HCT116 (cell line): Measurements from ENCODE around the gene CRY1. TPM values are rescaled to one million over a fixed set of nuclear protein-coding genes. Genes with fewer than 3 reads are reported as not detected.

Experiments
- ATAC-seq: fragments of 200-7000 bp; cut with Tn5 transposase; 2 replicates; pipeline ENCODE4 v1.9.1; 2020; ENCODE audit warnings: mild to moderate bottlenecking, moderate library complexity
- BruUV-seq: library from RNA; stranded (reverse); fragments of 400-500 nt; replicated peaks from 2 replicates; lab custom pipeline; 2021; lab: Mats Ljungman, UMichigan
- CTCF ChIA-PET: fragments of 300-600 bp; sonication (Branson Sonifier 250); formaldehyde crosslinking; loops from one replicate; lab custom pipeline; 2021; ENCODE audit warnings: antibody characterized with exemption; lab: Charles Lee
- POLR2A ChIA-PET: fragments of 300-600, 350-600 bp; sonication (Branson Sonifier 250); formaldehyde crosslinking; loops from one replicate; lab custom pipeline; 2021; ENCODE audit warnings: antibody characterized with exemption; lab: Charles Lee
- RAD21 ChIA-PET, 2 experiments: fragments of 300-600 bp; sonication (Branson Sonifier 250); formaldehyde crosslinking; loops; one replicate each; lab custom pipeline; 2023; ENCODE audit warnings: low total read pairs in 2 of 2; ENCODE audit not compliant: uncharacterized antibody in 2 of 2, unreplicated experiment in 2 of 2, low non-redundant PET in 1 of 2; lab: Charles Lee
- DNase-seq: peaks from one replicate; pipeline ENCODE4 v3.0.0-alpha.2; 2010; ENCODE audit warnings: low read depth, low spot score
- H2AFZ ChIP-seq: fragments of 200-600 bp; shearing (Covaris generic), sonication (generic); 2 replicates; pipeline ENCODE4 v1.6.1; 2017; ENCODE audit warnings: low read depth, mixed run types, mixed read lengths, antibody characterized with exemption, low read length; ENCODE audit not compliant: poor library complexity, severe bottlenecking
- H3K27ac ChIP-seq: 2 replicates; pipeline ENCODE4 v1.5.1; 2012; ENCODE audit warnings: low read depth, low read length
- H3K27me3 ChIP-seq: fragments of 200-600 bp; sonication (generic); 2 replicates; pipeline ENCODE4 v1.6.1; 2016; ENCODE audit warnings: mixed run types, low read length, mixed read lengths; ENCODE audit not compliant: insufficient read depth
- H3K36me3 ChIP-seq, 2 experiments: fragments of 200-500 bp in 1 of 2; fragments of 200-600 bp in 1 of 2; sonication (Bioruptor generic) in 1 of 2; sonication (generic) in 1 of 2; 2 replicates each; pipeline versions ENCODE4 v1.5.1 to v1.6.1; 2014 to 2016; ENCODE audit warnings: low read length in 2 of 2, inconsistent platforms in 1 of 2, mixed read lengths in 1 of 2, mixed run types in 1 of 2; ENCODE audit not compliant: insufficient read depth in 2 of 2, control insufficient read depth in 1 of 2
- H3K4me1 ChIP-seq, 2 experiments: fragments of 200-600 bp in 1 of 2; sonication (generic) in 1 of 2; 2 replicates each; pipeline versions ENCODE4 v1.5.1 to v1.6.1; 2012 to 2017; ENCODE audit warnings: low read length in 2 of 2, inconsistent platforms in 1 of 2, mild to moderate bottlenecking in 1 of 2, mixed read lengths in 1 of 2, mixed run types in 1 of 2, moderate library complexity in 1 of 2; ENCODE audit not compliant: insufficient read depth in 2 of 2, control insufficient read depth in 1 of 2
- H3K4me2 ChIP-seq: fragments of 200-600 bp; sonication (generic); 2 replicates; pipeline ENCODE4 v1.6.1; 2017; ENCODE audit warnings: mixed run types, low read length, mixed read lengths
- H3K4me3 ChIP-seq, 2 experiments: fragments of 200-600 bp in 1 of 2; sonication (generic) in 1 of 2; replicated peaks in 1 of 2; 2 replicates each; pipeline ENCODE4 v1.5.1; 2011 to 2016; ENCODE audit warnings: low read length in 2 of 2, control low read depth in 1 of 2, low read depth in 1 of 2, mild to moderate bottlenecking in 1 of 2, mixed read lengths in 1 of 2, mixed run types in 1 of 2
- H3K79me2 ChIP-seq: fragments of 200-600 bp; sonication (generic); 2 replicates; pipeline ENCODE4 v1.6.1; 2017; ENCODE audit warnings: mild to moderate bottlenecking, mixed run types, low read length, moderate library complexity, mixed read lengths; ENCODE audit not compliant: insufficient read depth
- H3K9ac ChIP-seq: fragments of 200-600 bp; sonication (generic); 2 replicates; pipeline ENCODE4 v1.6.1; 2016; ENCODE audit warnings: low read length, mixed read lengths
- H3K9me2 ChIP-seq: fragments of 200-600 bp; sonication (generic), shearing (Covaris generic); 2 replicates; pipeline ENCODE4 v1.6.1; 2017; ENCODE audit warnings: mixed run types, mild to moderate bottlenecking, moderate library complexity; ENCODE audit not compliant: insufficient read depth
- H3K9me3 ChIP-seq, 2 experiments: fragments of 200-500 bp in 1 of 2; fragments of 200-600 bp in 1 of 2; sonication (Bioruptor generic) in 1 of 2; sonication (generic) in 1 of 2; 2 replicates each; pipeline ENCODE4 v1.6.1; 2014 to 2017; ENCODE audit warnings: low read length in 2 of 2, mixed read lengths in 2 of 2, inconsistent platforms in 1 of 2, low read depth in 1 of 2, mild to moderate bottlenecking in 1 of 2, mixed run types in 1 of 2, moderate library complexity in 1 of 2; ENCODE audit not compliant: control insufficient read depth in 1 of 2, insufficient read depth in 1 of 2
- H4K20me1 ChIP-seq: fragments of 200-600 bp; sonication (generic), shearing (Covaris generic); 2 replicates; pipeline ENCODE4 v1.6.1; 2017; ENCODE audit warnings: mixed run types, mild to moderate bottlenecking, moderate library complexity; ENCODE audit not compliant: insufficient read depth
- CBX3 ChIP-seq: IDR thresholded peaks from 2 replicates; pipeline ENCODE4 v1.6.1; 2012; ENCODE audit warnings: low read depth
- EGR1 ChIP-seq: IDR thresholded peaks from 2 replicates; pipeline ENCODE4 v1.6.1; 2012; ENCODE audit warnings: low read depth
- ELF1 ChIP-seq: IDR thresholded peaks from 2 replicates; pipeline ENCODE4 v1.6.1; 2012; ENCODE audit warnings: low read depth, borderline replicate concordance
- EZH2phosphoT487 ChIP-seq: fragments of 200-600 bp; IDR thresholded peaks from 2 replicates; pipeline ENCODE4 v1.6.1; 2018; ENCODE audit warnings: antibody characterized with exemption, borderline replicate concordance
- FOSL1 ChIP-seq: IDR thresholded peaks from 2 replicates; pipeline ENCODE4 v1.6.1; 2012; ENCODE audit warnings: low read depth
- JUND ChIP-seq: IDR thresholded peaks from 2 replicates; pipeline ENCODE4 v1.6.1; 2012
- POLR2A ChIP-seq: IDR thresholded peaks from 2 replicates; pipeline ENCODE4 v1.7.0; 2011; ENCODE audit warnings: borderline replicate concordance; ENCODE audit not compliant: insufficient read depth, insufficient read length; ENCODE audit errors: extremely low read depth
- POLR2AphosphoS5 ChIP-seq: IDR thresholded peaks from 2 replicates; pipeline ENCODE4 v1.6.1; 2011; ENCODE audit warnings: mild to moderate bottlenecking, low read depth, low read length, moderate library complexity
- RAD21 ChIP-seq: IDR thresholded peaks from 2 replicates; pipeline ENCODE4 v1.6.1; 2012; ENCODE audit warnings: low read depth, mild to moderate bottlenecking
- SIN3A ChIP-seq: IDR thresholded peaks from 2 replicates; pipeline ENCODE4 v1.6.1; 2012; ENCODE audit warnings: low read depth
- SP1 ChIP-seq: IDR thresholded peaks from 2 replicates; pipeline ENCODE4 v1.6.1; 2012; ENCODE audit warnings: low read depth
- SRF ChIP-seq: IDR thresholded peaks from 2 replicates; pipeline ENCODE4 v1.6.1; 2012; ENCODE audit warnings: low read depth
- TCF7L2 ChIP-seq: IDR thresholded peaks from 2 replicates; pipeline ENCODE4 v1.7.0; 2011; ENCODE audit warnings: borderline replicate concordance, inconsistent platforms; ENCODE audit not compliant: insufficient read depth, insufficient read length; ENCODE audit errors: extremely low read depth
- YY1 ChIP-seq: IDR thresholded peaks from 2 replicates; pipeline ENCODE4 v1.6.1; 2011; ENCODE audit warnings: low read length, low read depth, moderate library complexity, mild to moderate bottlenecking; ENCODE audit not compliant: insufficient replicate concordance; ENCODE audit errors: extremely low read depth
- intact Hi-C: fragments of 100-400 bp; cut with micrococcal nuclease; formaldehyde crosslinking; loops from 2 replicates; pipeline ENCODE4 v1.10.0; 2022
- total RNA-seq: library from RNA; stranded (reverse); gene quantifications from one replicate; pipeline ENCODE4 v1.2.1, GENCODE V29; 2021; ENCODE audit not compliant: unreplicated experiment
- TF ChIP-seq, protein P1 (sequence below), 3 experiments: fragments of 200-600 bp in 1 of 3; sonication (generic) in 1 of 3; IDR thresholded peaks in 2 of 3; conservative IDR thresholded peaks in 1 of 3; 2 replicates each; pipeline ENCODE4 v1.5.1; 2012 to 2017; ENCODE audit warnings: low read depth in 2 of 3, low read length in 2 of 3, antibody characterized with exemption in 1 of 3, borderline replicate concordance in 1 of 3, control low read depth in 1 of 3, mild to moderate bottlenecking in 1 of 3, mixed read lengths in 1 of 3, mixed run types in 1 of 3, moderate library complexity in 1 of 3; ENCODE audit not compliant: insufficient read depth in 1 of 3
- TF ChIP-seq, protein P2 (sequence below): IDR thresholded peaks from 2 replicates; pipeline ENCODE4 v1.6.1; 2012
- TF ChIP-seq, protein P3 (sequence below): IDR thresholded peaks from 2 replicates; pipeline ENCODE4 v1.6.1; 2011; ENCODE audit warnings: mild to moderate bottlenecking, low read length, moderate library complexity; ENCODE audit not compliant: insufficient replicate concordance; ENCODE audit errors: extremely low read depth
- TF ChIP-seq, protein P4 (sequence below): IDR thresholded peaks from 2 replicates; pipeline ENCODE4 v1.6.1; 2012; ENCODE audit warnings: low read depth

The CRY1 gene
- total RNA-seq, 1 experiment from 2014 or later, result 16.3 TPM

DNA sequence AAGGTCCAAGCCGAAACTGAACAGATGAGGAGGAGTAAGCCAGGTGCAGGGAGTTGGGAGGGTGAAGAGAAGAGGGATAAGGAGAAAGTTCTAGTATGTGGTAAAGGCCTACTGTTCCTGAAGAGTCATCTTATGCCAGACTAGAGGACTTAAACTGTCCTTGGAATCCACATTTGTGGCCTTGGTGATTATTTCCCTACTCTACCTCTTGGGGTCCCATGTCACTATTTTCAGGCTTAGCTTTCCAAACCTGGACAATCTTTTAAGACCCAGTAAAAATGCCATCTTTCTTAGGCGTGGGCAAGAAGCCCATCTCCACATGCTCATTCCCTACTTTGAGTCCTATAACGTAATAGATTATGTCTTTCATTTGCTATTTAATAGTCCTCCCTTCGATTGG, 40.1 kb upstream of the CRY1 start:
- CTCF ChIA-PET, result interaction anchor here (0.6 to 11.6 kb wide), 5 partner anchors 95 to 476 kb away, joined by 3 to 141 read pairs (median 5); no protein-coding TSS in a partner anchor
- BruUV-seq, result no TSS peak

More for the DNA sequence above, 40.1 kb upstream of the CRY1 start:
- H2AFZ ChIP-seq, result peak overlapping the region; percentile 64
- no peaks in the 10 kb centered on the region for H3K9me2 ChIP-seq
- POLR2A ChIA-PET, result interaction anchor here (0.6 kb wide), 1 partner anchor 81 kb away, joined by 4 read pairs; no protein-coding TSS in a partner anchor
- no peak overlapping the region for H3K9ac ChIP-seq
- DNase-seq, result no peak
- H3K4me1 ChIP-seq, result peaks cover 0 to 9% of the 10 kb centered on the region in 2 experiments; a peak in 2 of 4 replicates
- no peak overlapping the region for H3K4me2 ChIP-seq
- H3K27ac ChIP-seq, result no peak overlapping the region
- RAD21 ChIA-PET, result interaction anchor here in 1 of 2 experiments (0.6 kb wide), 1 partner anchor 124 kb away, joined by 3 read pairs; no protein-coding TSS in a partner anchor
- H3K36me3 ChIP-seq, result no peaks in the 10 kb centered on the region
- no peaks in the 10 kb centered on the region for H4K20me1 ChIP-seq
- H3K79me2 ChIP-seq, result no peaks in the 10 kb centered on the region
- no peaks in the 10 kb centered on the region for H3K9me3 ChIP-seq
- no peak overlapping the region for H3K4me3 ChIP-seq
- intact Hi-C loops, result loop anchor here (2.0 kb wide), 1 partner anchor 751 kb away; no protein-coding TSS in a partner anchor
- no peak for TF ChIP-seq SP1
- no peak for TF ChIP-seq POLR2A
- no peak for TF ChIP-seq EZH2phosphoT487
- no peak for TF ChIP-seq POLR2AphosphoS5
- TF ChIP-seq, protein P1, sequence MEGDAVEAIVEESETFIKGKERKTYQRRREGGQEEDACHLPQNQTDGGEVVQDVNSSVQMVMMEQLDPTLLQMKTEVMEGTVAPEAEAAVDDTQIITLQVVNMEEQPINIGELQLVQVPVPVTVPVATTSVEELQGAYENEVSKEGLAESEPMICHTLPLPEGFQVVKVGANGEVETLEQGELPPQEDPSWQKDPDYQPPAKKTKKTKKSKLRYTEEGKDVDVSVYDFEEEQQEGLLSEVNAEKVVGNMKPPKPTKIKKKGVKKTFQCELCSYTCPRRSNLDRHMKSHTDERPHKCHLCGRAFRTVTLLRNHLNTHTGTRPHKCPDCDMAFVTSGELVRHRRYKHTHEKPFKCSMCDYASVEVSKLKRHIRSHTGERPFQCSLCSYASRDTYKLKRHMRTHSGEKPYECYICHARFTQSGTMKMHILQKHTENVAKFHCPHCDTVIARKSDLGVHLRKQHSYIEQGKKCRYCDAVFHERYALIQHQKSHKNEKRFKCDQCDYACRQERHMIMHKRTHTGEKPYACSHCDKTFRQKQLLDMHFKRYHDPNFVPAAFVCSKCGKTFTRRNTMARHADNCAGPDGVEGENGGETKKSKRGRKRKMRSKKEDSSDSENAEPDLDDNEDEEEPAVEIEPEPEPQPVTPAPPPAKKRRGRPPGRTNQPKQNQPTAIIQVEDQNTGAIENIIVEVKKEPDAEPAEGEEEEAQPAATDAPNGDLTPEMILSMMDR (IDR thresholded peaks at IDR 0.05 in 2 of 3, conservative IDR thresholded peaks at IDR 0.05 in 1 of 3; ENCODE audit: borderline replicate concordance in 1 of 3, insufficient read depth in 1 of 3, low read depth in 2 of 3, low read length in 2 of 3), result peak in 1 of 3 experiments; percentile 31; a peak in 1 of 6 replicates
- no peak for TF ChIP-seq YY1
- TF ChIP-seq RAD21, result peak; percentile 41
- TF ChIP-seq FOSL1, result no peak
- no peak for TF ChIP-seq ELF1
- TF ChIP-seq, protein P2, sequence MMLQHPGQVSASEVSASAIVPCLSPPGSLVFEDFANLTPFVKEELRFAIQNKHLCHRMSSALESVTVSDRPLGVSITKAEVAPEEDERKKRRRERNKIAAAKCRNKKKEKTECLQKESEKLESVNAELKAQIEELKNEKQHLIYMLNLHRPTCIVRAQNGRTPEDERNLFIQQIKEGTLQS, result no peak
- no peak for TF ChIP-seq CBX3
- TF ChIP-seq, protein P3, sequence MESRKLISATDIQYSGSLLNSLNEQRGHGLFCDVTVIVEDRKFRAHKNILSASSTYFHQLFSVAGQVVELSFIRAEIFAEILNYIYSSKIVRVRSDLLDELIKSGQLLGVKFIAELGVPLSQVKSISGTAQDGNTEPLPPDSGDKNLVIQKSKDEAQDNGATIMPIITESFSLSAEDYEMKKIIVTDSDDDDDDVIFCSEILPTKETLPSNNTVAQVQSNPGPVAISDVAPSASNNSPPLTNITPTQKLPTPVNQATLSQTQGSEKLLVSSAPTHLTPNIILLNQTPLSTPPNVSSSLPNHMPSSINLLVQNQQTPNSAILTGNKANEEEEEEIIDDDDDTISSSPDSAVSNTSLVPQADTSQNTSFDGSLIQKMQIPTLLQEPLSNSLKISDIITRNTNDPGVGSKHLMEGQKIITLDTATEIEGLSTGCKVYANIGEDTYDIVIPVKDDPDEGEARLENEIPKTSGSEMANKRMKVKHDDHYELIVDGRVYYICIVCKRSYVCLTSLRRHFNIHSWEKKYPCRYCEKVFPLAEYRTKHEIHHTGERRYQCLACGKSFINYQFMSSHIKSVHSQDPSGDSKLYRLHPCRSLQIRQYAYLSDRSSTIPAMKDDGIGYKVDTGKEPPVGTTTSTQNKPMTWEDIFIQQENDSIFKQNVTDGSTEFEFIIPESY, result no peak
- TF ChIP-seq, protein P4, sequence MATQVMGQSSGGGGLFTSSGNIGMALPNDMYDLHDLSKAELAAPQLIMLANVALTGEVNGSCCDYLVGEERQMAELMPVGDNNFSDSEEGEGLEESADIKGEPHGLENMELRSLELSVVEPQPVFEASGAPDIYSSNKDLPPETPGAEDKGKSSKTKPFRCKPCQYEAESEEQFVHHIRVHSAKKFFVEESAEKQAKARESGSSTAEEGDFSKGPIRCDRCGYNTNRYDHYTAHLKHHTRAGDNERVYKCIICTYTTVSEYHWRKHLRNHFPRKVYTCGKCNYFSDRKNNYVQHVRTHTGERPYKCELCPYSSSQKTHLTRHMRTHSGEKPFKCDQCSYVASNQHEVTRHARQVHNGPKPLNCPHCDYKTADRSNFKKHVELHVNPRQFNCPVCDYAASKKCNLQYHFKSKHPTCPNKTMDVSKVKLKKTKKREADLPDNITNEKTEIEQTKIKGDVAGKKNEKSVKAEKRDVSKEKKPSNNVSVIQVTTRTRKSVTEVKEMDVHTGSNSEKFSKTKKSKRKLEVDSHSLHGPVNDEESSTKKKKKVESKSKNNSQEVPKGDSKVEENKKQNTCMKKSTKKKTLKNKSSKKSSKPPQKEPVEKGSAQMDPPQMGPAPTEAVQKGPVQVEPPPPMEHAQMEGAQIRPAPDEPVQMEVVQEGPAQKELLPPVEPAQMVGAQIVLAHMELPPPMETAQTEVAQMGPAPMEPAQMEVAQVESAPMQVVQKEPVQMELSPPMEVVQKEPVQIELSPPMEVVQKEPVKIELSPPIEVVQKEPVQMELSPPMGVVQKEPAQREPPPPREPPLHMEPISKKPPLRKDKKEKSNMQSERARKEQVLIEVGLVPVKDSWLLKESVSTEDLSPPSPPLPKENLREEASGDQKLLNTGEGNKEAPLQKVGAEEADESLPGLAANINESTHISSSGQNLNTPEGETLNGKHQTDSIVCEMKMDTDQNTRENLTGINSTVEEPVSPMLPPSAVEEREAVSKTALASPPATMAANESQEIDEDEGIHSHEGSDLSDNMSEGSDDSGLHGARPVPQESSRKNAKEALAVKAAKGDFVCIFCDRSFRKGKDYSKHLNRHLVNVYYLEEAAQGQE, result no peak
- no peak for TF ChIP-seq TCF7L2
- TF ChIP-seq EGR1, result no peak
- TF ChIP-seq JUND, result no peak
- TF ChIP-seq SRF, result no peak
- no peak for TF ChIP-seq SIN3A
- H3K27me3 ChIP-seq, result no peaks in the 10 kb centered on the region
- no peak for ATAC-seq
